CD4-positive, alpha-beta T cell treated with Interleukin-2 at 100 ng/mL for 4 hours (primary cell): Measurements from ENCODE around the gene MPPED1.
A peak's percentile ranks its signal among the peaks of the same experiment; 100 is the strongest.

Experiments
- DNase-seq: peaks from one replicate; pipeline ENCODE4 v3.0.0-alpha.2; 2020; ENCODE audit warnings: low spot score

Gene MPPED1

DNA sequence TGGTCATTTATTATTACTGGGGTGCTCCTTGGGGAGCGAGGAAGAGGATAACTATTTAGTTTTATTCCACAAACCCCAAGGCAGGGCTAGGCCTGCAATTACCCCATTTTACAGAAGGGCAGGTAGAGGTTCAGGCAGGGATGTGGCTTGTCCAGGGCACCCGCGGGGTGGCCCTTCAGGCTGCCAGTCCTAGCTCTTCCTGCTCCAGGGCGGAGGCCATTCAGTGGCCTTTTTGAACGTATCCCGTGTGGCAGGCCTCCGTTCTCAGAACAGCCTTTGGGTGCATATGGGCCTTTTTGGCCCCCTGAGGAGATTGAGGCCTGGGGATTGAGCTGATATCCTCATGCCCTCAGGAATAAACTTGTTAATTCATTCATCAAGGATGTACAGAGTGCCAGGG lies 66.2 kb downstream of the MPPED1 start:
- no peak for DNase-seq

DNA sequence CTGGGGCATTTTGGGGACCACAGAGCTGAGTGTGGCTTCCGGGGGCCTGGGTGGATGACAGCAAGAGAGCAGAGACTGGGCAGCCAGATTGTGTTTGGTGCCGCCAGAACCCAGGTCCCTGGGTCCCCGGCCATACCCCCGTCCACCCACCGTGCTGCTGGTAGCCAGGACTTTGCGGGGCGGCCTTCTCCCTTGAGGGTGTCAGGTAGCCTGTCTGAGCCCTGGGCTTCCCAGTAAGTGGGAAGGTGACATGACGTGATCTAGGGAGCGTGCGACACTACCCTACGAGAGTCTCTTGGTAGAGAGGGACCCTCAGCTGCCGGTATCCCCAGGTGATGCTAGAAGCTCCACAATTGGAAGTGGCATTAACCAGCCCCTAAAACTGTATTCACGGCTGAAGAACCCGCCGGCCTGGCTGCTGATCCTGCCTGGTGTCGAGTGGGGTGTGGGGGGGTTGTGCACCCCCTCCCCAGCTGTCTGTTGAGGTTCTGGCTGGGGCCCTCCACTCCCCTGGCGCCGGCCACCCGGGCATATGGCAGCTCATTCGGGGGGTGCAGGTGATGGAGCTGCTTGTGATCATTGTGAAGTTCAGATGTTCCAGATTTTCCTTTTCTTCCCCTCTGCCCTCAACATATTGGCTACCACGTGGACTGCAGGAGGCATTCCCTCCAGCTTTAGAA lies 66.9 kb downstream of the MPPED1 start:
- DNase-seq, result no peak

DNA sequence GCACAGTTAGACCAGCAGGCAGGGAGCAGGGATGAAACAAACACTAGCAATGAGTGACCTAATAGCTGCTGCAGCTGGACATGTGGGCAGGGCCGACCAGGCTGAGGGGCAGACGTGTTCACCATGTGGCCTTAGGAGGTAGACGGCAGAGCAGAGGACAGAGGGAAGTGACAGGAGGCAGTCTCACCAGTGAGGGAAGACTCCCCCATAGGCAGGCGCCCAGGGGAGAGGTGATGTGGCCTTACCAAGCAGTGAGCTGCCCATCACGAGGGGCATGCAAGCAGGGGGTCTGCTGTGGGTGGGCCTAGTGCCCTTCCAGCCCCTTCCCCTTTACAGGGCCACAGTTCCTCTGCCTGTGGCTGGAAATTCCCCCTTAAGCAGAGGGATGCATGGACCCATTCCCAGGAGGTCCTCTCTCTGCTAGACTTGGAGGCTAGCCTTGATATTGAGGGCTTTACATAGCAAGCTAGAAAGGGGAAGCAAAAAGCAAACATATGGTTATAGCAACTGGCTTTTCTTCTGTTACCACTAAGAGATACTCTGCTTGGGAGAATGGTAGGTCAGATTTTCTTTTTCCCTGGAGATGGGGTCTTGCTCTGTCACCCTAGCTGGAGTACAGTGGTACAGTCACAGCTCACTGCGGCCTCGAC lies 67.6 kb downstream of the MPPED1 start:
- no peak for DNase-seq

DNA sequence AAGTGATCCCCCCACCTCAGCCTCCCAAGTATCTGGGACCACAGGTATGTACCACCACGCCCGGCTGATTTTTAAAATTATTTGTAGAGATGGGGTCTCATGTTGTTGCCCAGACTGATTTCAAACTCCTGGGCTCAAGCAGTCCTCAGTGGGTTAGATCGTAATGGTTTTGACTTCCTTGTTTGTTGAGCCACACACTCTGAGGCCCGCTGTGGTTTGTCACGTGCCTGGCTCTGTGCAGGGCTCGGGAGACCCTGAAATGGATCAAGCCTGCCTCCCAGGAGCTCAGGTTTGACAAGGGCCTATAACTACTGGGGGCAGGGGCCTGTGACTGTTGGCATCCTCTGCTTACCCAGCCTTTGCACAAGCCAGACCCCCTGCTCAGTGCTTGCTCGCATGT lies 68.1 kb downstream of the MPPED1 start:
- no peak for DNase-seq

DNA sequence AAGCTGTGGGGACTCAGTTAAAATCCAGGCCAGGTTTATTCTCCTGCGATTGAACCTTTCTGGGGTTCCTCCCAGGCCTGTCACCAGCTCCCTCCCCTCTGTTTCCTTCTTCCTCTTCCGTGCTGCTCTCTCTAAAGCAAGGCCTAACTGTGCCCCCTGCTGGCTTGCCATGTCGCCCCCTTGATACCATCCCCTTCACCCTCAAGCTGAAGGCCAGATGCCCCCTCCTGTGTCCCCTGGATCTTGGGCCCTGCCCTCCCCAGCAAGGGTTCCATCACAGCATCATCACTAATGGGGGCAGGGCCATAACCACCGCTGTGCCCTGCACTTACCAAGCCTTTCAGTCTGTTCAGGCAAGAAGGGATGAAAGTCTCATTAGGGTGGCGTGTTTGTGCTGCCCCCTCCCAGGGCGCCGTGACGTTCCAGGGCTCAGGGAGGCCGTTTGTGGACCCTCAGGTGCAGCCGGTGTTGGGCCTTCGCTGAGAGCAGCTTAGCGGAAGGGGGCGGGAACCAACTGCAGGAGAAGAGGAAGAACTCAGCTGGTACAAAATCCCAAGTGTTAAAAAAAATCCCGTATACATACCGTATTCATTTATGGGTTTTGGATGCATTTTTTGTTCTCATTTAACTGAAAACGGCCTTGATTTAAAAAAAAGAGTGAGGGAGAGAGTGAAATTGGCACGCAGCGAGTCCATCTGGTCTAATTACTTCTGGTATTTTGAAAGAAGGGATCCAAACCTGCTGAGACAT lies 69.9 kb downstream of the MPPED1 start:
- DNase-seq, result peak; percentile 3

DNA sequence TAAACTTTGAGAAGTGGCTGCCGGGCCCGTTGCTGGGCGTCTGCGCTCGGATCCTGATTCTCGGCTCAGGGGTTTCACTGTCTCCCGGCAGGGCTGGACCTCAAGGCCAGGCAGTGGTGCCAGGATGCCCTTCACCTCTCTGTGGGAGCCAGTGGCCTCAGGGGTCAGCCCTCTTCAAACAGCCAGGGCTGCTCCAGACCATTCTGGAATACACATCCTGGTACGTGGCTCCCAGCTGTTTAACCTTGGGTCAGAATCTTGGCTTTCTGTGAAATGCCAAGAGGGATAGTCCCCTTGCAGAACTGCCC lies 70.5 kb downstream of the MPPED1 start:
- no peak for DNase-seq

DNA sequence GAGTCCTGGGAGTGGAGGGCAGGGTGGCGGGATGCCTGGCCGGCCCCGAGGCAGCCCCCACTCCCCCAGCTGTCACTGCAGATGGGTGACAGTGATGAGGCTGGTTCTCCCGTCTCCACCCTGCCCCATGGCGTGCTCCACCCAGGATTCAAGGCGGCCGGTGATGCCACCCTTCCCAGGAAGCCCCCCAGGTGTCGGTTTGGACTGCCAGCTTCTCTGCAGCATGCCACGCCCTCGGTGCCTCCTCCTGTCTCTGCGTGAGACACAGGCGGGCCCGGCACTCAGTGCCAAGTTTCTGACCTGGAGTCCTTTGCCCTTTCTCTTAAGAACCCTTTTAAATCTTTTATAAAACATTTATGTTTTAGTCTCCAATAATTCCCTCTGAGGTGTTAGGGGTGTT lies 71.5 kb downstream of the MPPED1 start:
- no peak for DNase-seq

DNA sequence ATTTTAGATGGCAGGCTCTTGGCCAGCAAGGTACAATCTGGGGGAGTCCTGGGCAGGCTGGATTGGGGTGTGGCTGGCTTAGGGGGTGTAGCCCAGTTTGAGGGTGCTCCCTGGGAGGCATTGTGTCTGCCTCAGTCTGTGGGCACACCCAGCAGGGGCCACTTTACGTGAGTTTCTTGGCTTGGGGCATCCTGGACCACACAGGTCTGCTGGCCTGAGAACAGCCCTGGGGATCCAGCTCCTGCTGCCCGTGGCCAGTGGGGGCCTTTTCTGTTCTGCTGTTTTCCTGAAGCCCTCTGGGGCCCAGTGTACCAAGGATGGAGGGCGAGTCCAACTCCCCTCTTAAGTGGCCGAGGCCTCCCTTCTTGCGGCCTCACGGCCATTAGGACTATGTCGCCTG lies 71.9 kb downstream of the MPPED1 start:
- DNase-seq, result no peak

DNA sequence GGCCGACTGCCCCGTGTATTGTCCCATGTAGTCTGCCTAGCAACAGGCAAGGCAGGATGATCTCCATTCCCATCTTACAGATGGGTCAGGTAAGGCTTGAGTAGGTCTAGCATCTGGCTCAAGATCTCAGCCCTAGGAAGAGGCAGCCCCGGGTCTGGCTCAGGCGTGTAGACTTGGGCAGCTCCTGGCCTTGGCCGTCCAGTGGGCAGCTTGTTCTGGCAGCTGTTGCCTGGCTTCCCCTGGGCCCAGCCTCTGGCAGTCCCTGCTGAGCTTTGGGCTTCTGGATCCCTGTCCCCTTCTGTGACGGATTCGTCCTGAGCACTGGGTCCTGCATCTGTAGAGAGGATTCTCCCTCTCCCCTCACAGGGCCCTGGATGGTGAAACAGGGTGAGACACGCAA lies 72.4 kb downstream of the MPPED1 start:
- no peak for DNase-seq

DNA sequence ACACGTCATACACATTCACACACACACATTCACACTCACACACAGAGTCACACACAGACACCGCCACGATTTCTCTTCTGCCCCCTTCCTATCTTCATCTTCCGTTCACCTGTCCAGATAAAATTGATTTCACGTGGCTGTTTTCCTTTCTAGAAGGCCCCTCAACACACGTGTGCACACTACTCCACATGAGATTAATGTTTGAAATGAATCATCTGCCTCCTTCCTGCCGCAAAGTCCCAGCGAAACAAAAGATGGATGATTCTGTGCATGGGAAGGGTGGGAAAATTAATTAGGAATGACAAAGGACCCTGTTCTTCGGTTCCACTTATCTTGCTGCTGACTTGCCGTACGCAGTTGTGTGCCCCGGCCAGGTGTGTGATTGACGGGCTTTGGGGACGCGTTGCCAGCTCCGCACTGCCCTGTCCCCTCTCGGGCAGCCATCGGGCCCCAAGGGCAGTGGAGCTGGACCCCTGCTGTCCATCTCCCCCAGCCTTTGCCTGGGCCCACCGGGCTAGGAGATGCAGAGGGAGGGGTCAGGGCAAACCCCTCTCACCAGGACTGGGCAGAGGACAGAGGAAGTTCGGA lies 73.8 kb downstream of the MPPED1 start:
- no peak for DNase-seq

DNA sequence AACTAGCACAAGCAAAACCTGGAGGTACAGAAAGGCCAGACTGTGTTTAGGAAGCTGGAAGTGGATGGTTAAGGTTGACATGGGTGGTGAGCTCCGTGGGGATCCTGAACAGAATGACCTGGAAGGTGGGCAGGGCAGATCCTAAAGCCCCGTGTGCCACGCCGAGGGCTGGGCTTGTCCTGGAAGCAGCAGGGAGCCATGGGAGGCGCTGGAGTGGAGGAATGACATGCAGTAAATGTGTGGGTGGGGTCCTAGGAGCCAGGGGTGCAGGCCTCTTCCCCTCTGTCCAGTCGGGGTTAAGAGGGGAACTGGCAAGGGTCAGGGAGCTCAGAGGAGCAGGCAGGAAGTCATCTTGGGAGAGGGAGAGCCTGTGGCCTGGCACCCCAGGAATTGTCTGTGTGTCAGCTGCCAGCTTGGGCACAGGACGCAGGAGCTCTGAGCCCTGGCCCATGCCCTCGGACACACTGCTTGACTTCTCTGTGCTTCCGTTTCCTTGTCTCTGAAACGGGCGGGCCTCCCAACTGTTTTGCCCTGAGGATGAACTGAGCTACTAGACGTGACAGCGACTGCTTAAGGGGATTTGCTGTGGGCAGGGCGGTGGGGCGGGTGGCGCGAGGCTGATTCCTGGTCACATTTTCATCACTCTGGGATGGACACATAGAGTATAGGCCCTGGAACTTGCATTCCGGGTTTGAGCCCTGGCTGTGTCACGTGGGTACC lies 75.7 kb downstream of the MPPED1 start:
- no peak for DNase-seq

DNA sequence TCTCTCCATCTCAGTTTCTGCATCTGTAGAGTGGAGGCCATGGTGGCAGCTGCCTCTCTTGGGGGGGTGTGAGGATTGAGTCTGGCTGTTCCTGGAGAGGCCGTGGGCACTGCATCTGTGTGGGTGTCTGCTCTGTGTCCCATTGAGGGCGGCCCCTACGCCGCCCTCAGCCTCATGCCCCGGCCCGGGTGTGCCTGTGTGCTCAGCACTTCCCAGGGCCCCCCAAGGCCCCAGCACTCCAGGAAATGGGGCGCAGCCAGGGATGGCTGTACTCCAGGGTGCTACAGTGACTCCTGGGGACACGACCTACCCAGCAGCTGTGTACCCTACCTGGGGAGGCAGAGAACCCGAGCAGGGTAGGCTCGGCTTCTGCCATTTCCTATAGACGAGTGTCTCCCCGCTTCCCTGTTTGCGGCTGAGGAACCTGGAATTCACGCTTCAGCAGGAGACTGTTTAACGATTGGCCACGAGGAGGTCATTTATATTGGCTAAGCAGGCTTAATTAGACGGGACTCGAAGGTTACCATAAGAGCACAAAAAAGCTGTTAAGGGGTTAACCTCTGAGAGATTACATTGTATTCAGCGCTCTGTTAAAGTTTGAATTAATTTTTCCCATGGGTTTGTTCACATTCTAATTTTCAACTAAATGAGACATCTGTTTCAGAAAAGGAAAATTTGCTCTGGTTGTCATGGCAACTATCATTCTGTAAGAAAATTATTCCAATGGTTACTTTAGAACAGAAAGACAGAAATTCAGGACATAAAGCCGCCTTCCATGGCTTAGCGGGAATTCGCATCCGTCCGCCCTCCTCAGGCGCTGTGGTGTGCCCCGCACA lies 76.4 kb downstream of the MPPED1 start:
- no peak for DNase-seq

DNA sequence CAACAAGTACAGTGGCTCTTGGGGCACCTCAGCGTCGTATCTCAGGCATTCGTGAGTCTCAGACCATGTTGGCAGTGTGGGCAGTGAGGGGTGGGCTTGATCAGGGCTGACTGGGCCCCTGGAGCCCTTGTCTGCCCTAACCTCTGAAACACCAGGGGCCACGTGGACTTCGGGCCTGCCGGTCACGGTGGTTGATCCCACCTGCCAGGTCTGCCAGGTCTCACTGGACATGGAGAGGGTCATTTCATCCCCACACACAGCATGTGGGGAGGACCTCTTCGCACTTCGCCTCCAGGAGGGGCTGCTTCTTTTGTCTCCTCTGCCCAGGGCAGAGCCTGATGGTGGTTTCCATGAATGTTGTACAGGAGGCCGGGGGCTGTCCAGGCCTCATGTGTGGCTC lies 77.1 kb downstream of the MPPED1 start:
- no peak for DNase-seq

DNA sequence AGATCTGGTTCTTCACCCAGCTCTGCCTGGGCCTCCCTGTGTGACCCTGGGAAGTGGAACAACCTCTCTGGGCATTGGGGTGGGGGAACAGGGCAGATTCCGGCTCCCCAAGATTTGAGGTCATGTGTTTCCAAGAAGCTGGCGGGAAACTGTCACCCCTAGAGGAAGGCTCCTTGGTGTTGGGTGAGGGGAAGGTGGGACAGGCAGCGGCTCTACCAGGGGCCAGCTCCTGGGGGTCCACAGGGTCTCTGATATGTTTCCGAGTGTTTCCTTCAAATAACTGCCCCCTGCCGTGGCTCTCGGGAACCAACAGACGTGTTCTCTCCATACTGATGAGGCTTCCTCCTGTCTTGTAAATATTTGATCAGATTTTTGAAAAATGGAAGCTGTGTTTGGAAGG lies 78.5 kb downstream of the MPPED1 start:
- DNase-seq, result no peak

DNA sequence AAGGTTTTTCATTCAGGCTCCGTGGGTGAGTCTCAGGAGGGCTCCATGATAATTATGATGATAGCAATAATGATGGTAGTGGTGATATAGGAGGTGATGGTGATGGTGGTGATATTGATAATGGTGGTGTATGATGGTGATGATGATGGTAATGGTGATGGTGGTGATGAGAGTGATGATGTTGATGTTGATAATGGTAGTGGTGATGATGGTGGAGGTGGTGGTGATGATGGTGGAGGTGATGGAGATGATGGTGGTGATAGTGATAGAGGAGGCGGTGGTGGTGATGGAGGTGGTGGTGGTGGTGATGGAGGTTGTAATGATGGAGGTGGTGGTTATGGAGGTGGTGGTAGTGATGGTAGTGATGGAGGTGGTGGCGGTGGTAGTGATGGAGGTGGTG lies 79.4 kb downstream of the MPPED1 start:
- DNase-seq, result no peak

DNA sequence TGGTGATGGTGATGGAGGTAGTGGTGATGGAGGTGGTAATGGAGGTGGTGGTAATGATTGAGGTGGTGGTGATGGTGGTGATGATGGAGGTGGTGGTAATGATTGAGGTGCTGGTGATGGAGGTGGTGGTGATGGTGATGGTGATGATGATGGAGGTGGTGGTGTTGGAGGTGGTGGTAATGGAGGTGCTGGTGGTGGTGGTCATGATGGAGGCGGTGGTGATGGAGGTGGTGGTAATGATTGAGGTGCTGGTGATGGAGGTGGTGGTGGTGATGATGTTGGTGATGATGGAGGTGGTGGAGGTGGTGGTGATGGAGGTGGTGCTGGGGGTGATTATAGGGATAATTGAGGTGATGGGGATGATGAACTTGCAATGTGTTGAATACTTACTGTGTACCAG lies 79.9 kb downstream of the MPPED1 start:
- DNase-seq, result no peak

DNA sequence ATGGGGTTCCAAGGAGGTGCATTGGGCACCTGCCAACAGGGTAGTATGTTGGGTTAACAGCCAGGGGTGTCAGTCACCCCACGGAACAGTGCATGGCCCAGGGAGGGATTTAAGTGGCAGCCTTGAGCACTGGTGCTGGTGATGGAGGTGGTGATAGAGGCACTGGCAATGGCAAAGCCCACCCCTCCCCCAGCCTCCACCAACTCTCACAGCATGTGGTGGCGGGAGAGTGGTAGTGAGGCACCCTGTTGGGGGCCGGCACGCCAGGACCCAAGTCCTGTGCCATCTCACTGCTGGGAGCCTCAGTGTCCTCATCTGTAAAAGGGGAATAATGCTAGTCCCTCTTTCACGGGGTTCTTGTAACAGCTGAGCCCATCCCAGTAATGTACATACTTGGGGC lies 81.5 kb downstream of the MPPED1 start:
- no peak for DNase-seq

DNA sequence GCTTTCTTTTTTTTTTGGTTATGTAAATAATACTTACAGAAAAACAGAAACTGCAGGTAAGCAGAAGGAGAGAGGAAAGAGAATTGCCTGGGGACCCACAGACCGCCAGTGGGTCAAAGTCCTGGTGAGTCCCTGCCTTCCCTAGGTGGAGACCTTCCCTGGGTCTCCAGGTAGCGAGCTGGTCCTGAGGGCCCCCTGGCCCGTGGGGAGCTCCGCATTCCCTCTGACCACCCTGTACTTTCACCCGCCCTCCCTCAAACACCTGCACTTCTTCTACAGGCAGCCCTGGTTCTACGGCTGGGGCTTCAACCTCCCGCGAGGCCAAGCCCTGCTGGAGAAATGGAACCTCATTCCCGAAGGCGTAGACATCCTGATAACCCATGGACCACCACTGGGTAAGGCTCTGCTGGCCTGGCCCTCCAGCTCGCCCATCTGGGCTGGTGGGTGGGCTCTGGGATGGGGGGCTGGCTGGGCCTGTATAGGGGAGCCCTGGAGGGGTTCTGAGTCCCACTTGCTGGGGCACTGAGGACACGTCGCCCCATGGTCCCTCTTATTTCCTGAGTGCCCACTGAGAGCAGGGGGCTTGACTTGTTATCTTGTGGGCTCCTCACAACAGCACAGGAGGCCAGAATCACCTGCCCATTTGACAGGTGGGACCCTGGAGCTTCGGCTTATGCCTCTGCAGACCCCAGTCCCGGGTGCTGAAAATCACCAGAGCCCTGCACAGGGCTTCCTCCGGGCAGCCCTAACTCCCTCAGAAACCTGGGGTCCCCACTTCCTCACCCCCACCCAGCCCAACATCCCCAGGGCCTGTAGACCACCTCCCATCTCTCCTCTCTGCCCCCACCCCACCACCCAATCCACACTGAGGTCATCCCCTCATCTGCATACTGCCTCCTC lies 86.4 kb downstream of the MPPED1 start:
- no peak for DNase-seq

DNA sequence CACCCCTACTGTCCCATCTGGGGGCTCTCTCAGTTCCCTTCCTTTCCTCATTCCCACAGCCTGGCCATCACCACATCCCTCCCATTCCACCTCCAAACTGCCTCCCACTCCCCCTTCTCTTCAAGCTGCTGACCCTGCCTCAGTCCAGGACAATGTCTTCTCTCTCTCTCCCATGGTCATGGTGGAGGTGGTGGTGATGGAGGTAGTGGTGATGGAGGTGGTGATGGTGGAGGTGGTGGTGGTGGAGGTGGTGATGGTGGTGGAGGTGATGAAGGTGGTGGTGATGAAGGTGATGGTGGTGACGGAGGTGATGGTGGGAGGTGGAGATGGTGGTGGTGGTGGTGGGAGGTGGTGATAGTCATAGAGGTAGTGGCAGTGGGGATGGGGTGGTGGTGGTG lies 87.0 kb downstream of the MPPED1 start:
- DNase-seq, result no peak
